ENCODE measurements around the gene ABCB8. TPM values are rescaled to one million over a fixed set of nuclear protein-coding genes. Genes with fewer than 3 reads are reported as not detected.

ABCB8 gene
- total and polyA plus RNA-seq, 8 donors: 20.5 to 52.1 (median 26.9) TPM

GRCh38 chr7:150997817-150998216 is 30.4 kb upstream of the ABCB8 start:
- TF ChIP-seq, protein P1, sequence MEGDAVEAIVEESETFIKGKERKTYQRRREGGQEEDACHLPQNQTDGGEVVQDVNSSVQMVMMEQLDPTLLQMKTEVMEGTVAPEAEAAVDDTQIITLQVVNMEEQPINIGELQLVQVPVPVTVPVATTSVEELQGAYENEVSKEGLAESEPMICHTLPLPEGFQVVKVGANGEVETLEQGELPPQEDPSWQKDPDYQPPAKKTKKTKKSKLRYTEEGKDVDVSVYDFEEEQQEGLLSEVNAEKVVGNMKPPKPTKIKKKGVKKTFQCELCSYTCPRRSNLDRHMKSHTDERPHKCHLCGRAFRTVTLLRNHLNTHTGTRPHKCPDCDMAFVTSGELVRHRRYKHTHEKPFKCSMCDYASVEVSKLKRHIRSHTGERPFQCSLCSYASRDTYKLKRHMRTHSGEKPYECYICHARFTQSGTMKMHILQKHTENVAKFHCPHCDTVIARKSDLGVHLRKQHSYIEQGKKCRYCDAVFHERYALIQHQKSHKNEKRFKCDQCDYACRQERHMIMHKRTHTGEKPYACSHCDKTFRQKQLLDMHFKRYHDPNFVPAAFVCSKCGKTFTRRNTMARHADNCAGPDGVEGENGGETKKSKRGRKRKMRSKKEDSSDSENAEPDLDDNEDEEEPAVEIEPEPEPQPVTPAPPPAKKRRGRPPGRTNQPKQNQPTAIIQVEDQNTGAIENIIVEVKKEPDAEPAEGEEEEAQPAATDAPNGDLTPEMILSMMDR (IDR thresholded peaks at IDR 0.05): no peak
- peaks cover 0 to 5% of the 10 kb centered on the region in 2 donors for H3K36me3 ChIP-seq
- H3K27ac ChIP-seq: no peak overlapping the region
- ATAC-seq (no peak), DNase-seq (no peak)
- H3K27me3 ChIP-seq: peaks cover 0 to 14% of the 10 kb centered on the region in 2 donors
- no peaks in the 10 kb centered on the region for H3K9me3 ChIP-seq
- intact Hi-C loops (cut with DNase I): no loop called here
- H3K4me1 ChIP-seq: peaks cover 0 to 25% of the 10 kb centered on the region in 2 donors
- no peak overlapping the region for H3K4me3 ChIP-seq

- no peak for ATAC-seq
- DNase-seq: no peak
- Histone ChIP-seq H3K9me3 (no peaks in the 10 kb centered on the region), H3K27ac (no peak overlapping the region), H3K36me3 (peaks cover 0 to 5% of the 10 kb centered on the region in 2 donors), H3K4me1 (peaks cover 0 to 25% of the 10 kb centered on the region in 2 donors), H3K27me3 (peaks cover 0 to 14% of the 10 kb centered on the region in 2 donors), H3K4me3 (no peak overlapping the region)
- intact Hi-C loops (cut with DNase I): no loop called here
- TF ChIP-seq, protein P1 (IDR thresholded peaks at IDR 0.05): no peak
These were observed 29.9 kb upstream of the ABCB8 start for GRCh38 chr7:150998341-150998740.

DNA sequence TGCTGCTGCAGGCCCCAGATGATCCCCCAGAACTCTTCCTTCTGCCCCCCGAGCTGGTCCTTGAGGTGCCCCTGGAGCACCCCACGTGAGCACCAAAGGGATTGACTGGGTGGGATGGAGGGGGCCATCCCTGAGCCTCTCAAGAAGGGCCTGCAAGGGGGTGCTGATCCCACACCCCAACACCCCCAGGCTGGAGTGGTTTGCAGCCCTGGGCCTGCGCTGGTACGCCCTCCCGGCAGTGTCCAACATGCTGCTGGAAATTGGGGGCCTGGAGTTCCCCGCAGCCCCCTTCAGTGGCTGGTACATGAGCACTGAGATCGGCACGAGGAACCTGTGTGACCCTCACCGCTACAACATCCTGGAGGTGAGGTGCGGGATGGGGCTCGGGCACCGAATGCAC is 29.2 kb upstream of the ABCB8 start:
- ATAC-seq (no peak), DNase-seq (no peak)
- Histone ChIP-seq H3K27ac (no peak overlapping the region), H3K4me3 (no peak overlapping the region), H3K4me1 (peaks cover 0 to 20% of the 10 kb centered on the region in 2 donors), H3K27me3 (peaks cover 0 to 14% of the 10 kb centered on the region in 2 donors), H3K36me3 (peaks cover 0 to 5% of the 10 kb centered on the region in 2 donors), H3K9me3 (no peaks in the 10 kb centered on the region)
- intact Hi-C loops (cut with DNase I): no loop called here
- TF ChIP-seq, protein P1 (IDR thresholded peaks at IDR 0.05): no peak

- intact Hi-C loops (cut with DNase I): no loop called here
- TF ChIP-seq, protein P1 (IDR thresholded peaks at IDR 0.05): no peak
- peaks cover 0 to 5% of the 10 kb centered on the region in 2 donors for H3K36me3 ChIP-seq
- H3K4me3 ChIP-seq: no peak overlapping the region
- DNase-seq (no peak), ATAC-seq (no peak)
- no peak overlapping the region for H3K27ac ChIP-seq
- peaks cover 0 to 14% of the 10 kb centered on the region in 2 donors for H3K27me3 ChIP-seq
- no peaks in the 10 kb centered on the region for H3K9me3 ChIP-seq
- peaks cover 0 to 13% of the 10 kb centered on the region in 2 donors for H3K4me1 ChIP-seq
These were observed 28.6 kb upstream of the ABCB8 start for GRCh38 chr7:150999497-151000230.

DNA sequence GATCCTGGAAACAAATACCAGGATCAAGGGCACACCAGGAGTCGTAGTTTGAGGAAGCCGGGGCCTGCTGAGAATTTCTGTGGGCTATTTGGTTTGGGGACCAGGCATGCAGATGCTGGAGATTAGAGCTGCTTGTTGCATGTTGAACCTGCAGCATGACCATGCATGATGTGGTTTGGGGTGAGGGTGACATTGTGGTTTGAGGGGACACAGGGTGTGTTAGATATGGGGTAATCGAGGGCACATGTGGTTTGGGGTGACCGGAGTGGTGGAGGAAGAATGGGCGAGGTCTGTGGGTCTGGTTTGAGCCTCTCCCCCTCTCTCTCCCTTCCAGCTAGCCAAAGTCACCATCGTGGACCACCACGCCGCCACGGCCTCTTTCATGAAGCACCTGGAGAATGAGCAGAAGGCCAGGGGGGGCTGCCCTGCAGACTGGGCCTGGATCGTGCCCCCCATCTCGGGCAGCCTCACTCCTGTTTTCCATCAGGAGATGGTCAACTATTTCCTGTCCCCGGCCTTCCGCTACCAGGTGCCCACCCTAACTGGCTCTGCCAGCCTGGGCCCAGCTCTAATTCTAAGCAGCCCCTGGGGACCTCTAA is 27.3 kb upstream of the ABCB8 start:
- Histone ChIP-seq H3K36me3 (peaks cover 0 to 5% of the 10 kb centered on the region in 2 donors), H3K27me3 (peaks cover 0 to 14% of the 10 kb centered on the region in 2 donors), H3K4me3 (no peak overlapping the region), H3K4me1 (peaks cover 0 to 8% of the 10 kb centered on the region in 2 donors), H3K27ac (no peak overlapping the region), H3K9me3 (no peaks in the 10 kb centered on the region)
- ATAC-seq: no peak
- TF ChIP-seq, protein P1 (IDR thresholded peaks at IDR 0.05): no peak
- no peak for DNase-seq
- intact Hi-C loops (cut with DNase I): no loop called here

All from left lung (tissue), 10 donors.